HCT116 (cell line): ENCODE data around the gene ANKRD10. TPM values are rescaled to one million over a fixed set of nuclear protein-coding genes. Genes with fewer than 3 reads are reported as not detected.

Experiments
- ATAC-seq: fragments of 200-7000 bp; cut with Tn5 transposase; 2 replicates; pipeline ENCODE4 v1.9.1; 2020; ENCODE audit warnings: mild to moderate bottlenecking, moderate library complexity
- BruUV-seq: library from RNA; stranded (reverse); fragments of 400-500 nt; replicated peaks from 2 replicates; lab custom pipeline; 2021; lab: Mats Ljungman, UMichigan
- CTCF ChIA-PET: fragments of 300-600 bp; sonication (Branson Sonifier 250); formaldehyde crosslinking; loops from one replicate; lab custom pipeline; 2021; ENCODE audit warnings: antibody characterized with exemption; lab: Charles Lee
- POLR2A ChIA-PET: fragments of 300-600, 350-600 bp; sonication (Branson Sonifier 250); formaldehyde crosslinking; loops from one replicate; lab custom pipeline; 2021; ENCODE audit warnings: antibody characterized with exemption; lab: Charles Lee
- RAD21 ChIA-PET, 2 experiments: fragments of 300-600 bp; sonication (Branson Sonifier 250); formaldehyde crosslinking; loops; one replicate each; lab custom pipeline; 2023; ENCODE audit warnings: low total read pairs in 2 of 2; ENCODE audit not compliant: uncharacterized antibody in 2 of 2, unreplicated experiment in 2 of 2, low non-redundant PET in 1 of 2; lab: Charles Lee
- DNase-seq: peaks from one replicate; pipeline ENCODE4 v3.0.0-alpha.2; 2010; ENCODE audit warnings: low read depth, low spot score
- H2AFZ ChIP-seq: fragments of 200-600 bp; shearing (Covaris generic), sonication (generic); 2 replicates; pipeline ENCODE4 v1.6.1; 2017; ENCODE audit warnings: low read depth, mixed run types, mixed read lengths, antibody characterized with exemption, low read length; ENCODE audit not compliant: poor library complexity, severe bottlenecking
- H3K27ac ChIP-seq: 2 replicates; pipeline ENCODE4 v1.5.1; 2012; ENCODE audit warnings: low read depth, low read length
- H3K27me3 ChIP-seq: fragments of 200-600 bp; sonication (generic); 2 replicates; pipeline ENCODE4 v1.6.1; 2016; ENCODE audit warnings: mixed run types, low read length, mixed read lengths; ENCODE audit not compliant: insufficient read depth
- H3K36me3 ChIP-seq, 2 experiments: fragments of 200-500 bp in 1 of 2; fragments of 200-600 bp in 1 of 2; sonication (Bioruptor generic) in 1 of 2; sonication (generic) in 1 of 2; 2 replicates each; pipeline versions ENCODE4 v1.5.1 to v1.6.1; 2014 to 2016; ENCODE audit warnings: low read length in 2 of 2, inconsistent platforms in 1 of 2, mixed read lengths in 1 of 2, mixed run types in 1 of 2; ENCODE audit not compliant: insufficient read depth in 2 of 2, control insufficient read depth in 1 of 2
- H3K4me1 ChIP-seq, 2 experiments: fragments of 200-600 bp in 1 of 2; sonication (generic) in 1 of 2; 2 replicates each; pipeline versions ENCODE4 v1.5.1 to v1.6.1; 2012 to 2017; ENCODE audit warnings: low read length in 2 of 2, inconsistent platforms in 1 of 2, mild to moderate bottlenecking in 1 of 2, mixed read lengths in 1 of 2, mixed run types in 1 of 2, moderate library complexity in 1 of 2; ENCODE audit not compliant: insufficient read depth in 2 of 2, control insufficient read depth in 1 of 2
- H3K4me2 ChIP-seq: fragments of 200-600 bp; sonication (generic); 2 replicates; pipeline ENCODE4 v1.6.1; 2017; ENCODE audit warnings: mixed run types, low read length, mixed read lengths
- H3K4me3 ChIP-seq, 2 experiments: fragments of 200-600 bp in 1 of 2; sonication (generic) in 1 of 2; replicated peaks in 1 of 2; 2 replicates each; pipeline ENCODE4 v1.5.1; 2011 to 2016; ENCODE audit warnings: low read length in 2 of 2, control low read depth in 1 of 2, low read depth in 1 of 2, mild to moderate bottlenecking in 1 of 2, mixed read lengths in 1 of 2, mixed run types in 1 of 2
- H3K79me2 ChIP-seq: fragments of 200-600 bp; sonication (generic); 2 replicates; pipeline ENCODE4 v1.6.1; 2017; ENCODE audit warnings: mild to moderate bottlenecking, mixed run types, low read length, moderate library complexity, mixed read lengths; ENCODE audit not compliant: insufficient read depth
- H3K9ac ChIP-seq: fragments of 200-600 bp; sonication (generic); 2 replicates; pipeline ENCODE4 v1.6.1; 2016; ENCODE audit warnings: low read length, mixed read lengths
- H3K9me2 ChIP-seq: fragments of 200-600 bp; sonication (generic), shearing (Covaris generic); 2 replicates; pipeline ENCODE4 v1.6.1; 2017; ENCODE audit warnings: mixed run types, mild to moderate bottlenecking, moderate library complexity; ENCODE audit not compliant: insufficient read depth
- H3K9me3 ChIP-seq, 2 experiments: fragments of 200-500 bp in 1 of 2; fragments of 200-600 bp in 1 of 2; sonication (Bioruptor generic) in 1 of 2; sonication (generic) in 1 of 2; 2 replicates each; pipeline ENCODE4 v1.6.1; 2014 to 2017; ENCODE audit warnings: low read length in 2 of 2, mixed read lengths in 2 of 2, inconsistent platforms in 1 of 2, low read depth in 1 of 2, mild to moderate bottlenecking in 1 of 2, mixed run types in 1 of 2, moderate library complexity in 1 of 2; ENCODE audit not compliant: control insufficient read depth in 1 of 2, insufficient read depth in 1 of 2
- H4K20me1 ChIP-seq: fragments of 200-600 bp; sonication (generic), shearing (Covaris generic); 2 replicates; pipeline ENCODE4 v1.6.1; 2017; ENCODE audit warnings: mixed run types, mild to moderate bottlenecking, moderate library complexity; ENCODE audit not compliant: insufficient read depth
- CEBPB ChIP-seq: IDR thresholded peaks from 2 replicates; pipeline ENCODE4 v1.6.1; 2012; ENCODE audit warnings: low read depth
- EGR1 ChIP-seq: IDR thresholded peaks from 2 replicates; pipeline ENCODE4 v1.6.1; 2012; ENCODE audit warnings: low read depth
- ELF1 ChIP-seq: IDR thresholded peaks from 2 replicates; pipeline ENCODE4 v1.6.1; 2012; ENCODE audit warnings: low read depth, borderline replicate concordance
- EZH2 ChIP-seq: fragments of 200-600 bp; sonication (generic); IDR thresholded peaks from 2 replicates; pipeline ENCODE4 v1.6.1; 2017; ENCODE audit warnings: antibody characterized with exemption, mixed run types
- EZH2phosphoT487 ChIP-seq: fragments of 200-600 bp; IDR thresholded peaks from 2 replicates; pipeline ENCODE4 v1.6.1; 2018; ENCODE audit warnings: antibody characterized with exemption, borderline replicate concordance
- POLR2A ChIP-seq: IDR thresholded peaks from 2 replicates; pipeline ENCODE4 v1.7.0; 2011; ENCODE audit warnings: borderline replicate concordance; ENCODE audit not compliant: insufficient read depth, insufficient read length; ENCODE audit errors: extremely low read depth
- POLR2AphosphoS5 ChIP-seq: IDR thresholded peaks from 2 replicates; pipeline ENCODE4 v1.6.1; 2011; ENCODE audit warnings: mild to moderate bottlenecking, low read depth, low read length, moderate library complexity
- RAD21 ChIP-seq: IDR thresholded peaks from 2 replicates; pipeline ENCODE4 v1.6.1; 2012; ENCODE audit warnings: low read depth, mild to moderate bottlenecking
- SP1 ChIP-seq: IDR thresholded peaks from 2 replicates; pipeline ENCODE4 v1.6.1; 2012; ENCODE audit warnings: low read depth
- TCF7L2 ChIP-seq: IDR thresholded peaks from 2 replicates; pipeline ENCODE4 v1.7.0; 2011; ENCODE audit warnings: borderline replicate concordance, inconsistent platforms; ENCODE audit not compliant: insufficient read depth, insufficient read length; ENCODE audit errors: extremely low read depth
- ZFX ChIP-seq: fragments of 450-650 bp; IDR thresholded peaks from 2 replicates; pipeline ENCODE4 v1.6.1; 2017
- intact Hi-C: fragments of 100-400 bp; cut with micrococcal nuclease; formaldehyde crosslinking; loops from 2 replicates; pipeline ENCODE4 v1.10.0; 2022
- total RNA-seq: library from RNA; stranded (reverse); gene quantifications from one replicate; pipeline ENCODE4 v1.2.1, GENCODE V29; 2021; ENCODE audit not compliant: unreplicated experiment
- TF ChIP-seq, protein P1 (sequence below): IDR thresholded peaks from 2 replicates; pipeline ENCODE4 v1.6.1; 2011; ENCODE audit warnings: mild to moderate bottlenecking, low read length, moderate library complexity; ENCODE audit not compliant: insufficient replicate concordance; ENCODE audit errors: extremely low read depth

ANKRD10 gene
- total RNA-seq, 1 experiment from 2014 or later, result 173 TPM

GRCh38 chr13:110894086-110894485 lies 20.8 kb downstream of the ANKRD10 start:
- peaks cover 63% of the 10 kb centered on the region for H3K79me2 ChIP-seq
- H3K27me3 ChIP-seq, result no peaks in the 10 kb centered on the region
- ChIA-PET RAD21 (no interaction called here), POLR2A (no interaction called here), CTCF (no interaction called here)
- no peak overlapping the region for H3K27ac ChIP-seq
- no peak for ATAC-seq
- H3K9me2 ChIP-seq, result no peaks in the 10 kb centered on the region
- no peaks in the 10 kb centered on the region for H3K9me3 ChIP-seq
- no TSS peak for BruUV-seq
- no peak overlapping the region for H2AFZ ChIP-seq
- H4K20me1 ChIP-seq, result peaks cover 60% of the 10 kb centered on the region
- intact Hi-C loops, result no loop called here
- peaks cover 0 to 14% of the 10 kb centered on the region in 2 experiments; a peak in 1 of 4 replicates for H3K4me1 ChIP-seq
- no peak overlapping the region for H3K4me3 ChIP-seq
- no peak for DNase-seq
- H3K9ac ChIP-seq, result no peak overlapping the region
- no peak overlapping the region for H3K4me2 ChIP-seq
- TF ChIP-seq TCF7L2, result no peak
- TF ChIP-seq ZFX, result no peak
- no peak for TF ChIP-seq POLR2A
- TF ChIP-seq EZH2, result no peak
- TF ChIP-seq ELF1, result no peak
- TF ChIP-seq POLR2AphosphoS5, result no peak
- TF ChIP-seq EGR1, result no peak
- TF ChIP-seq, protein P1, sequence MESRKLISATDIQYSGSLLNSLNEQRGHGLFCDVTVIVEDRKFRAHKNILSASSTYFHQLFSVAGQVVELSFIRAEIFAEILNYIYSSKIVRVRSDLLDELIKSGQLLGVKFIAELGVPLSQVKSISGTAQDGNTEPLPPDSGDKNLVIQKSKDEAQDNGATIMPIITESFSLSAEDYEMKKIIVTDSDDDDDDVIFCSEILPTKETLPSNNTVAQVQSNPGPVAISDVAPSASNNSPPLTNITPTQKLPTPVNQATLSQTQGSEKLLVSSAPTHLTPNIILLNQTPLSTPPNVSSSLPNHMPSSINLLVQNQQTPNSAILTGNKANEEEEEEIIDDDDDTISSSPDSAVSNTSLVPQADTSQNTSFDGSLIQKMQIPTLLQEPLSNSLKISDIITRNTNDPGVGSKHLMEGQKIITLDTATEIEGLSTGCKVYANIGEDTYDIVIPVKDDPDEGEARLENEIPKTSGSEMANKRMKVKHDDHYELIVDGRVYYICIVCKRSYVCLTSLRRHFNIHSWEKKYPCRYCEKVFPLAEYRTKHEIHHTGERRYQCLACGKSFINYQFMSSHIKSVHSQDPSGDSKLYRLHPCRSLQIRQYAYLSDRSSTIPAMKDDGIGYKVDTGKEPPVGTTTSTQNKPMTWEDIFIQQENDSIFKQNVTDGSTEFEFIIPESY, result no peak
- no peak for TF ChIP-seq CEBPB
- no peak for TF ChIP-seq EZH2phosphoT487
- TF ChIP-seq SP1, result no peak
- no peak for TF ChIP-seq RAD21
- peaks cover 21 to 61% of the 10 kb centered on the region in 2 experiments for H3K36me3 ChIP-seq
